Measurements from ENCODE around the gene AP2B1. TPM values are rescaled to one million over a fixed set of nuclear protein-coding genes. Genes with fewer than 3 reads are reported as not detected.

AP2B1 gene
- total RNA-seq, 1 experiment from 2014 or later: 198 TPM

GRCh38 chr17:35588196-35588920 lies 1.2 kb downstream of the AP2B1 start (continued):
- TF ChIP-seq POLR2AphosphoS5 (IDR thresholded peaks at IDR 0.05; ENCODE audit: low read depth, low read length) (peak; percentile 40; the same call in 1 of the 2 replicates), TCF7L2 (IDR thresholded peaks at IDR 0.05; ENCODE audit: borderline replicate concordance, extremely low read depth, insufficient read depth, insufficient read length) (no peak), RAD21 (IDR thresholded peaks at IDR 0.05; ENCODE audit: low read depth) (no peak), EZH2phosphoT487 (IDR thresholded peaks at IDR 0.05; ENCODE audit: borderline replicate concordance) (no peak), EZH2 (IDR thresholded peaks at IDR 0.05) (no peak), SIN3A (IDR thresholded peaks at IDR 0.05; ENCODE audit: low read depth) (peak; percentile 60; the same call in 1 of the 2 replicates), JUND (IDR thresholded peaks at IDR 0.05) (peak; percentile 74; the same call in 1 of the 2 replicates)
- TF ChIP-seq, protein P1, sequence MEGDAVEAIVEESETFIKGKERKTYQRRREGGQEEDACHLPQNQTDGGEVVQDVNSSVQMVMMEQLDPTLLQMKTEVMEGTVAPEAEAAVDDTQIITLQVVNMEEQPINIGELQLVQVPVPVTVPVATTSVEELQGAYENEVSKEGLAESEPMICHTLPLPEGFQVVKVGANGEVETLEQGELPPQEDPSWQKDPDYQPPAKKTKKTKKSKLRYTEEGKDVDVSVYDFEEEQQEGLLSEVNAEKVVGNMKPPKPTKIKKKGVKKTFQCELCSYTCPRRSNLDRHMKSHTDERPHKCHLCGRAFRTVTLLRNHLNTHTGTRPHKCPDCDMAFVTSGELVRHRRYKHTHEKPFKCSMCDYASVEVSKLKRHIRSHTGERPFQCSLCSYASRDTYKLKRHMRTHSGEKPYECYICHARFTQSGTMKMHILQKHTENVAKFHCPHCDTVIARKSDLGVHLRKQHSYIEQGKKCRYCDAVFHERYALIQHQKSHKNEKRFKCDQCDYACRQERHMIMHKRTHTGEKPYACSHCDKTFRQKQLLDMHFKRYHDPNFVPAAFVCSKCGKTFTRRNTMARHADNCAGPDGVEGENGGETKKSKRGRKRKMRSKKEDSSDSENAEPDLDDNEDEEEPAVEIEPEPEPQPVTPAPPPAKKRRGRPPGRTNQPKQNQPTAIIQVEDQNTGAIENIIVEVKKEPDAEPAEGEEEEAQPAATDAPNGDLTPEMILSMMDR (IDR thresholded peaks at IDR 0.05 in 2 of 3, conservative IDR thresholded peaks at IDR 0.05 in 1 of 3; ENCODE audit: borderline replicate concordance in 1 of 3, insufficient read depth in 1 of 3, low read depth in 2 of 3, low read length in 2 of 3): no peak
- TF ChIP-seq, protein P2, sequence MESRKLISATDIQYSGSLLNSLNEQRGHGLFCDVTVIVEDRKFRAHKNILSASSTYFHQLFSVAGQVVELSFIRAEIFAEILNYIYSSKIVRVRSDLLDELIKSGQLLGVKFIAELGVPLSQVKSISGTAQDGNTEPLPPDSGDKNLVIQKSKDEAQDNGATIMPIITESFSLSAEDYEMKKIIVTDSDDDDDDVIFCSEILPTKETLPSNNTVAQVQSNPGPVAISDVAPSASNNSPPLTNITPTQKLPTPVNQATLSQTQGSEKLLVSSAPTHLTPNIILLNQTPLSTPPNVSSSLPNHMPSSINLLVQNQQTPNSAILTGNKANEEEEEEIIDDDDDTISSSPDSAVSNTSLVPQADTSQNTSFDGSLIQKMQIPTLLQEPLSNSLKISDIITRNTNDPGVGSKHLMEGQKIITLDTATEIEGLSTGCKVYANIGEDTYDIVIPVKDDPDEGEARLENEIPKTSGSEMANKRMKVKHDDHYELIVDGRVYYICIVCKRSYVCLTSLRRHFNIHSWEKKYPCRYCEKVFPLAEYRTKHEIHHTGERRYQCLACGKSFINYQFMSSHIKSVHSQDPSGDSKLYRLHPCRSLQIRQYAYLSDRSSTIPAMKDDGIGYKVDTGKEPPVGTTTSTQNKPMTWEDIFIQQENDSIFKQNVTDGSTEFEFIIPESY (IDR thresholded peaks at IDR 0.05; ENCODE audit: extremely low read depth, insufficient replicate concordance, low read length): no peak
